ENCODE measurements around the gene IL24. TPM values are rescaled to one million over a fixed set of nuclear protein-coding genes. Genes with fewer than 3 reads are reported as not detected.

Gene IL24
- total and polyA plus RNA-seq, 7 experiments from 2014 or later: 0.51 to 28.4 (median 27.9) TPM; not detected in 4

GRCh38 chr1:206890125-206891060 lies 6.8 kb upstream of the IL24 start:
- ATAC-seq (peak; percentile 71), DNase-seq (peak in 3 of 9 donors; percentile 36 to 46 (median 45))
- CTCF ChIA-PET: interaction anchor here (1.3 to 2.1 kb wide), 3 partner anchors 22 to 156 kb away, joined by 3 to 6 read pairs (median 3); no protein-coding TSS in a partner anchor
- Histone ChIP-seq H3K27ac (ENCODE audit: low read depth, low read length) (no peak overlapping the region), H3K9me3 (ENCODE audit: control insufficient read depth in 2 of 3, low read length in 3 of 3) (no peaks in the 10 kb centered on the region), H3K36me3 (ENCODE audit: control insufficient read depth in 2 of 3, insufficient read depth in 3 of 3, low read length in 3 of 3) (no peaks in the 10 kb centered on the region), H3K4me3 (ENCODE audit: low read length) (no peak overlapping the region), H3K27me3 (ENCODE audit: control insufficient read depth in 2 of 2, insufficient read depth in 2 of 2, low read length in 2 of 2) (no peaks in the 10 kb centered on the region), H3K4me1 (ENCODE audit: control insufficient read depth in 2 of 2, insufficient read depth in 2 of 2, low read length in 2 of 2) (peaks cover 6 to 19% of the 10 kb centered on the region in 2 donors)
- peak overlapping the region; percentile 11 to 96 (median 81) for H3K27ac Mint-ChIP-seq
- POLR2A ChIA-PET: interaction anchor here (0.7 to 1.3 kb wide), 7 partner anchors 9 to 29 kb away, joined by 3 to 8 read pairs (median 4); no protein-coding TSS in a partner anchor
- intact Hi-C loops (cut with micrococcal nuclease): loop anchor here (2.0 kb wide), 1 partner anchor 14 kb away; no protein-coding TSS in a partner anchor
- H3K27me3 Mint-ChIP-seq: peaks cover 0 to 7% (median 0%) of the 10 kb centered on the region in 5 donors
- H3K4me1 Mint-ChIP-seq: peaks cover 19 to 62% (median 46%) of the 10 kb centered on the region in 7 donors
- H3K36me3 Mint-ChIP-seq: peaks cover 0 to 31% (median 9%) of the 10 kb centered on the region in 5 donors
- H3K4me3 Mint-ChIP-seq: peak overlapping the region; percentile 37 to 78 (median 66)
- peaks cover 0 to 4% (median 0%) of the 10 kb centered on the region in 11 donors for H3K9me3 Mint-ChIP-seq

GRCh38 chr1:206891412-206891811 lies 5.8 kb upstream of the IL24 start:
- Mint-ChIP-seq H3K36me3 (peaks cover 0 to 33% (median 9%) of the 10 kb centered on the region in 5 donors), H3K4me1 (peaks cover 21 to 72% (median 54%) of the 10 kb centered on the region in 7 donors), H3K4me3 (peak overlapping the region in 2 of 10 donors; percentile 66), H3K27me3 (peaks cover 0 to 3% (median 0%) of the 10 kb centered on the region in 5 donors), H3K27ac (peak overlapping the region in 6 of 9 donors; percentile 75 to 96 (median 82)), H3K9me3 (peaks cover 0 to 4% (median 0%) of the 10 kb centered on the region in 11 donors)
- DNase-seq (no peak), ATAC-seq (no peak)
- Histone ChIP-seq H3K4me3 (ENCODE audit: low read length) (no peak overlapping the region), H3K27ac (ENCODE audit: low read depth, low read length) (no peak overlapping the region), H3K36me3 (ENCODE audit: control insufficient read depth in 2 of 3, insufficient read depth in 3 of 3, low read length in 3 of 3) (no peaks in the 10 kb centered on the region), H3K27me3 (ENCODE audit: control insufficient read depth in 2 of 2, insufficient read depth in 2 of 2, low read length in 2 of 2) (no peaks in the 10 kb centered on the region), H3K4me1 (ENCODE audit: control insufficient read depth in 2 of 2, insufficient read depth in 2 of 2, low read length in 2 of 2) (peaks cover 6 to 23% of the 10 kb centered on the region in 2 donors), H3K9me3 (ENCODE audit: control insufficient read depth in 2 of 3, low read length in 3 of 3) (no peaks in the 10 kb centered on the region)
- CTCF ChIA-PET: interaction anchor here (1.5 to 2.1 kb wide), 2 partner anchors 21 to 32 kb away, joined by 3 to 6 read pairs; no protein-coding TSS in a partner anchor
- POLR2A ChIA-PET: interaction anchor here (0.6 to 2.8 kb wide), 4 partner anchors 8 to 31 kb away, joined by 3 to 21 read pairs (median 3); partner anchors contain the start of gene FCMR
- intact Hi-C loops (cut with micrococcal nuclease): loop anchor here (2.0 kb wide), 1 partner anchor 13 kb away; no protein-coding TSS in a partner anchor

- peak overlapping the region in 3 of 9 donors; percentile 14 to 54 (median 19) for H3K27ac Mint-ChIP-seq
- peak overlapping the region in 1 of 10 donors; percentile 11 for H3K4me3 Mint-ChIP-seq
- Histone ChIP-seq H3K27ac (ENCODE audit: low read depth, low read length) (no peak overlapping the region), H3K36me3 (ENCODE audit: control insufficient read depth in 2 of 3, insufficient read depth in 3 of 3, low read length in 3 of 3) (no peaks in the 10 kb centered on the region), H3K4me3 (ENCODE audit: low read length) (no peak overlapping the region), H3K9me3 (ENCODE audit: control insufficient read depth in 2 of 3, low read length in 3 of 3) (no peaks in the 10 kb centered on the region), H3K27me3 (ENCODE audit: control insufficient read depth in 2 of 2, insufficient read depth in 2 of 2, low read length in 2 of 2) (no peaks in the 10 kb centered on the region), H3K4me1 (ENCODE audit: control insufficient read depth in 2 of 2, insufficient read depth in 2 of 2, low read length in 2 of 2) (peaks cover 6 to 32% of the 10 kb centered on the region in 2 donors)
- peaks cover 24 to 81% (median 64%) of the 10 kb centered on the region in 7 donors for H3K4me1 Mint-ChIP-seq
- DNase-seq (no peak), ATAC-seq (no peak)
- ChIA-PET POLR2A (interaction anchor here (0.9 to 17.9 kb wide), 6 partner anchors 10 to 25 kb away, joined by 3 to 600 read pairs (median 4); partner anchors contain the start of gene FCMR), CTCF (interaction anchor here (1.2 to 5.6 kb wide), 3 partner anchors 13 to 33 kb away, joined by 3 to 26 read pairs (median 3); no protein-coding TSS in a partner anchor)
- intact Hi-C loops (cut with micrococcal nuclease): no loop called here
- peaks cover 0 to 4% (median 0%) of the 10 kb centered on the region in 11 donors for H3K9me3 Mint-ChIP-seq
- peaks cover 0 to 3% (median 0%) of the 10 kb centered on the region in 5 donors for H3K27me3 Mint-ChIP-seq
- H3K36me3 Mint-ChIP-seq: peaks cover 0 to 33% (median 9%) of the 10 kb centered on the region in 5 donors
Observed at GRCh38 chr1:206892351-206892984, 4.8 kb upstream of the IL24 start.

- H3K4me1 ChIP-seq (ENCODE audit: control insufficient read depth in 2 of 2, insufficient read depth in 2 of 2, low read length in 2 of 2): peaks cover 6 to 32% of the 10 kb centered on the region in 2 donors
- peaks cover 0 to under 1% (median 0%) of the 10 kb centered on the region in 5 donors for H3K27me3 Mint-ChIP-seq
- DNase-seq: no peak
- no peak overlapping the region for H3K27ac ChIP-seq (ENCODE audit: low read depth, low read length)
- H3K36me3 ChIP-seq (ENCODE audit: control insufficient read depth in 2 of 3, insufficient read depth in 3 of 3, low read length in 3 of 3): no peaks in the 10 kb centered on the region
- no peaks in the 10 kb centered on the region for H3K9me3 ChIP-seq (ENCODE audit: control insufficient read depth in 2 of 3, low read length in 3 of 3)
- peaks cover 26 to 83% (median 64%) of the 10 kb centered on the region in 7 donors for H3K4me1 Mint-ChIP-seq
- no peak overlapping the region for H3K4me3 ChIP-seq (ENCODE audit: low read length)
- H3K27me3 ChIP-seq (ENCODE audit: control insufficient read depth in 2 of 2, insufficient read depth in 2 of 2, low read length in 2 of 2): no peaks in the 10 kb centered on the region
- peaks cover 0 to 30% (median 6%) of the 10 kb centered on the region in 5 donors for H3K36me3 Mint-ChIP-seq
- peak overlapping the region in 2 of 9 donors; percentile 22 to 41 for H3K27ac Mint-ChIP-seq
- intact Hi-C loops (cut with micrococcal nuclease): no loop called here
- CTCF ChIA-PET: interaction anchor here (1.2 to 5.6 kb wide), 2 partner anchors 12 to 19 kb away, joined by 3 to 26 read pairs; no protein-coding TSS in a partner anchor
- POLR2A ChIA-PET: interaction anchor here (0.6 to 17.9 kb wide), 8 partner anchors 9 to 24 kb away, joined by 3 to 600 read pairs (median 4); partner anchors contain the start of gene FCMR
- peaks cover 0 to 4% (median 0%) of the 10 kb centered on the region in 11 donors for H3K9me3 Mint-ChIP-seq
- ATAC-seq: no peak
- H3K4me3 Mint-ChIP-seq: no peak overlapping the region
Observed at GRCh38 chr1:206893380-206893779, 3.9 kb upstream of the IL24 start.

GRCh38 chr1:206895325-206895724 lies 1.9 kb upstream of the IL24 start:
- H3K9me3 Mint-ChIP-seq: peaks cover 0 to 4% (median 0%) of the 10 kb centered on the region in 11 donors
- Histone ChIP-seq H3K27me3 (ENCODE audit: control insufficient read depth in 2 of 2, insufficient read depth in 2 of 2, low read length in 2 of 2) (no peaks in the 10 kb centered on the region), H3K4me3 (ENCODE audit: low read length) (no peak overlapping the region), H3K4me1 (ENCODE audit: control insufficient read depth in 2 of 2, insufficient read depth in 2 of 2, low read length in 2 of 2) (peaks cover 6 to 39% of the 10 kb centered on the region in 2 donors), H3K9me3 (ENCODE audit: control insufficient read depth in 2 of 3, low read length in 3 of 3) (no peaks in the 10 kb centered on the region), H3K27ac (ENCODE audit: low read depth, low read length) (no peak overlapping the region), H3K36me3 (ENCODE audit: control insufficient read depth in 2 of 3, insufficient read depth in 3 of 3, low read length in 3 of 3) (peaks cover 0 to 3% (median 0%) of the 10 kb centered on the region in 3 experiments)
- POLR2A ChIA-PET: interaction anchor here (0.7 to 17.9 kb wide), 6 partner anchors 11 to 125 kb away, joined by 3 to 600 read pairs (median 8); partner anchors contain the start of gene FCMR
- no peak for ATAC-seq
- intact Hi-C loops (cut with micrococcal nuclease): no loop called here
- peak overlapping the region in 5 of 9 donors; percentile 46 to 80 (median 74) for H3K27ac Mint-ChIP-seq
- CTCF ChIA-PET: interaction anchor here (0.7 to 5.6 kb wide), 7 partner anchors 10 to 169 kb away, joined by 3 to 26 read pairs (median 3); partner anchors contain the start of gene IL20
- peak overlapping the region in 1 of 10 donors; percentile 48 for H3K4me3 Mint-ChIP-seq
- H3K36me3 Mint-ChIP-seq: peaks cover 0 to 26% (median 5%) of the 10 kb centered on the region in 5 donors
- no peaks in the 10 kb centered on the region for H3K27me3 Mint-ChIP-seq
- peaks cover 28 to 85% (median 73%) of the 10 kb centered on the region in 7 donors for H3K4me1 Mint-ChIP-seq
- no peak for DNase-seq

Measured in naive thymus-derived CD4-positive, alpha-beta T cell (primary cell).